Frontal cortex (tissue), 4 donors: Measurements from ENCODE around the gene CCDC78. TPM values are rescaled to one million over a fixed set of nuclear protein-coding genes. Genes with fewer than 3 reads are reported as not detected.
A peak's percentile ranks its signal among the peaks of the same experiment; 100 is the strongest.

Source experiments
- DNase-seq, 2 donors: peaks; one replicate each; pipeline ENCODE4 v3.0.0; 2012; ENCODE audit warnings: low spot score in 2 of 2
- FAIRE-seq: peaks from 2 replicates; lab custom pipeline; 2012; peaks lifted over from hg19 to GRCh38; lab: Jason Lieb, UNC
- total RNA-seq: library from RNA; depleted of rRNA; stranded (reverse); fragments of >200 nt; gene quantifications from one replicate; pipeline ENCODE4 v1.2.3, GENCODE V29; 2014
- donor health status: control.
- donor health status: control.
- donor health status: control.

Gene CCDC78
- total RNA-seq = 4.5 TPM

DNA sequence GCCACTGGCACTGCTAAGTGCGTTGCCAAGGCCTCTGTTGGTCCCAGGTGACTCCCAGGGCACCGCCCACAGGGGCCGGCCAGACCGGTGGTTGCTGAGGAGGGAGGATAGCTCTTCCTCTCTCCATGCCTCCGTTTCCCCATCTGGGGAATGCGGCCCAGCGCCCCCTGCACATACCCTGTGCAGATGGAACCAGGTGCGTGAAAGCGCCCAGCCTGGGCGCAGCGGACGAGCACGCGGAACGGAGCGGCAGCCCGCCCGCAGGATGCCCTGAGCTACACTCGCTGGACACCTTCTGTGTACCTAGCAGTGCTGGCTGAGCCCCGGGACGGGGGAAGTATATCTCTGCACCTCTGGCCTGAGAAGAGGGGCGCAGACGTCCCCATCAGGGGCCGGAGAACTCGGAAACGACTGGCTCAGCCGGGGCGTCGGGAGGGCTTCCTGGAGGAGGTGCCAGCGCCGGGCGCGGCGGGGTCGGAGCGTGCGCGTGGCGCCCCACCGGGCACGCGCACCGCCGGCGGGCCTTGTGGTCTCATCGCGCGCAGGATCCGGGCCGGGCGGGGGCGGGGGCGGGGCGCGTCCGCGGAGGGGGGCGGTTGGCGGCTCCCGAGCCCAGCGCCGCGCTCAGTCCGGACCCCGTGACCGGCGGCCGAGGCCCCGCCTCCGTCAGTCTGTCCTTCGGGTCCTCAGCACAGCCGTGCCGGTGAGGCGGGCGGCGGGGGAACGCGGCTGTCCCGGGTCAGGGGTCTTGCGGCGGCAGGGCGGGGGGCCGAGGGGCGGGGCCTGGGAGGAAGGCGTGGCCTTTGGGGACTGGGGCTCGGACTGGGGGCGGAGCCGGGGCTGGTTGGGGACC lies at the start of gene CCDC78, which contains the start of gene HAGHL:
CCDC78 (minus strand) TSS at position 6 of the 853 bp plus-strand sequence. CDS start 76 bp downstream, outside the sequence.
HAGHL (plus strand) TSS at position 669 of the 853 bp plus-strand sequence. CDS start 404 bp downstream, outside the sequence.
- peak; percentile 79 to 87 for DNase-seq
- FAIRE-seq = no peak

DNA sequence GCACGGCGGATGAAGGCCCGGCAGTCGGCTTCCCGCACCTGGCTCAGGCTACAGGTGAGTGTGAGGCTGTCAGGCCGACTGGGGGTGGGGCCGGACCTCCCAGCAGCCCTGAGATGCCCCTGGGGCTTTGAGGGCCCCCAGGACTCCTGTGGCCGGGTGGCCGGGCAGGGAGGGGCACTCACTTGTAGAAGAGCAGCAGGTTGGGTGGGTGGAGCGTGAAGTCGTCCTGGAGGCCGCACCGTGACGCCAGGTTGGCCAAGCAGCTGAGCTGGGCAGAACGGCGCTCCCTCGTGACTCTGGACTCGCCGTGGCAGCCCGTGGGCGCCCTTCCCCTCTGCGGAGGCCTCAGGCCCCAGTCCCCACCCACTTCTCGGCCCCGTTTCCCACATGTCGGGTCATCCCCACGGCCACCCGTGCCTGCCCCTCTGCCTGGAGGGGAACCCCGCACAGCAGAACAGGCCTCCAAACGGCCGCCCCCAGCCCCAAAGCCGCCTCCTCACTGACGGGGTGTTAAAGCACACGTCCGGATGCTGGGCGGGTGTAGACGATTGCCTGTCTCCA lies 49.1 kb upstream of the CCDC78 start:
- no peak for DNase-seq
- no peak for FAIRE-seq

DNA sequence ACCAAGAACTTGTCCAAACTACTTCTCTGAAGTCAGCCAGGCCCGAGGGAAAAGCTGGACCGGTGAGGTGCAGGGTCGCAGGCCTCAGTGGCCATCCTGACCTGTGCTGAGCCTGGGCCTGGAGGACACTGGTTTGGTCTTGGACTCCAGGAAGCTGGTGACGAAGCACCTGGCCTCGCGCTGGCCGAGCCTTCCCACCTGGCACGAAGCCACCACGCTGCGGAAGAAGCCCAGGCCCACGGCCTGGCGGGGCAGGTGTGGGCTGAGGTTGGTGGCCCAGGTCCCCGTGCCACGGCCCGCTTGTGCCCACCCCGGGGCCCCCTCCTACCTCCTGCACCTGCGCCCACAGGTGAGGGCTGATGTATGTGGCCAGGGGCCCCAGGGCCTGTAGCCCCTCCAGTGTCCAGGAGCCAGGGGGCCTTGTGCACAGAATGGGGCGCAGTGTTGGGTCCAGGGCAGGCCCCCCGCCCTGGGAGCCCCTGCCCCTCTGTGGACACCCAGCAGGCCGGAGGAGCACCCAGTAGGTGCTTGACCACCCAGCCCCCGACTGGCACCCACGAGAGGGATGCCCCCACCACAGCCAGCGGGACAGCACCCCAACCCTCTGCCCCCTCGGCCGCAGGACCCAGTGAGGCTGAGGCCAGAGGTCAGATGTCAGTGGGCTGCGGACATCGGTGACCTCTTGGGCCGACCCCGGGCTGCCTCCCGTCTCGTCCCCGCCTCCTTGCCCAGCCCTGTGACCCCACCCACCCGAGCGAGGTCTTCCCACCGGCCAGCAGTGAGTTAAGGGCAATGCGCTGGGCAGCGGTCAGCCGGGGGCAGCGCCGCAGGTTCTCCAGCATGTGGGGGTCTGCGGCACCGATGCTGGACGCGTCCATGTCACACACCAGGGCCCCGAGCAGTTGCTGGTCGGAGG lies 48.1 kb upstream of the CCDC78 start:
- FAIRE-seq = no peak
- DNase-seq = no peak

DNA sequence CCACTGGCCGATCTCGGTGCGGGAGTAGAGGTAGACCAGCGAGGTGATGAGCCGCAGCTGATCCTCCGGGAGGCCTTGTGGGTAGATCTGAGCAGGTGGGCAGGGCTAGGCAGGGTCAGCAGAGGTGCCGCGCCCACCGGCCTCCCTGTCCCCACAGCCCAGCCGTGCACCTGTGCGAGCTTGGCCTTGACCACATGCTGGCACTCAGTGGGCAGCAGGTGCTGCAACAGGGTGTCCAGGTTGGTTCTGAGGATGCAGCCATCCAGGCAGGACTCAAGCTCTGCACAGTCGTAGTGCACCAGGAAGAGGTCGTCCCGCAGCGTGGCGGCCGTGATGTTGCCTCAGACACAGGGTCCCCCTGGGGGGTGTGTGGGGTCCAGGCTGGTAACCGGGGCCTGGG lies 46.7 kb upstream of the CCDC78 start:
- FAIRE-seq = no peak
- DNase-seq = no peak

DNA sequence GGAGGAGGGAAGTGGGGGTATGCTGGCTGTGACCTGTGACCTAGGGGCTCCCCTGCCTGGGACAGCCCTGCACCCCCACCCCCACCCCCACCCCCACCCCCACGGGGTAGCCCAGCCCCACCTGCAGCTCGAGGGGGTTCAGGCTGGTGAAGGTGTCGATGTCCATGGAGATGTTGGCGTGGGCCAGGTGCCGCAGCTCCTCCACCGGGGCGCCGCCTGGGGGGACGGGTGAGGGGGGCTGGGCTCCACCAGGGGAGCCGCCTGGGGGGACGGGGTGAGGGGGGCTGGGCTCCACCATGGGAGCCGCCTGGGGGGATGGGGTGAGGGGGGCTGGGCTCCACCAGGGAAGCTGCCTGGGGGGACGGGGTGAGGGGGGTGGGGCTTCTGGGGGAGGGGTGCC lies 44.2 kb upstream of the CCDC78 start:
- DNase-seq (no peak), FAIRE-seq (no peak)

DNA sequence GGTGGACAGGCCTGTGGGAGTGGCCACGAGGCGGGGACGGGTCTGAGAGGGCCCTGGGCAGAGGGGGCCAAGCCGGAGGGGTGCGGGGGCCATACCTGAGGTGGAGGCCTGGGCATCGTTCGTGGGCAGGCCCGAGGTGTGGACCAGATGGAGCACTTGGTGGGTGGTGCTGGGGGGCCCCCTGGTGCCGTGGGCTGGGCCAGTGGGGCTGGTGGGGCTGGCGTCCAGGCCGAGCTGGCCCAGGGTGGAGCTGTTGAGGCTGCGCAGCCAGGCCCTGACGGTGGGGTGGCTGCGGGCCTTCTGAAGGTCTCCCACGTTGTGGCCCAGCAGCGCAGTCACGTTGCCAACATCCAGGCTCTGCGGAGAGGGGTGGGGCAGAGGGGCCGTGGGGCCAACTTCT lies 43.7 kb upstream of the CCDC78 start:
- FAIRE-seq (no peak), DNase-seq (no peak)

DNA sequence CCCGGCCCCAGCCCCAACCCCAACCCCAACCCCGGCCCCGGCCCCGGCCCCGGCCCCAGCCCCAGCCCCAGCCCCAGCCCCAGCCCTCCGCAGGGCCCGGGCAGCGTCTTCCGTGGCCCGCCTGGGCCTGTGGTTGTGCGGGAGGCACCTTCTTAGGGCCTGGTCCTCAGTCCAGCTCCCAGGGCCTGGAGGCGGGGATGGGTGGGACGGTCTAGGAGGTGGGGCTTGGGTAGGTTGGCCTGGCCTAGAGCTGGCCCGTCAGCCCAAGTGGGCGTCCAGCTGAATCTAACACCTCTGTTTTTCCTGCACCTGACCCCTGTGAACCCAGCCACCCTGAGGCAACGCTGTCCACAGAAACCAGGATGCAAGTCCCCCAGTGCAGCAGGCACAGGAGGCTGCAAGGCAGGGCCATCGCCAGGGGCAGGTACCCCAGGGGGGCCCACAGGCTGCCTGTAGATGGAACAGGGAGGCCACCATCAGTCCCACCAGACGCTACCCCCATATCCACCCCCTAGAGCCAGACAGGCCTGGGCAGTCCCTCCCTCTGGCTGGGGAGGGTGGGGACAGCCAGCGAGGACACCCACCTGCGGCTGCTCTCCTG lies 43.0 kb upstream of the CCDC78 start:
- DNase-seq = no peak
- FAIRE-seq = no peak

DNA sequence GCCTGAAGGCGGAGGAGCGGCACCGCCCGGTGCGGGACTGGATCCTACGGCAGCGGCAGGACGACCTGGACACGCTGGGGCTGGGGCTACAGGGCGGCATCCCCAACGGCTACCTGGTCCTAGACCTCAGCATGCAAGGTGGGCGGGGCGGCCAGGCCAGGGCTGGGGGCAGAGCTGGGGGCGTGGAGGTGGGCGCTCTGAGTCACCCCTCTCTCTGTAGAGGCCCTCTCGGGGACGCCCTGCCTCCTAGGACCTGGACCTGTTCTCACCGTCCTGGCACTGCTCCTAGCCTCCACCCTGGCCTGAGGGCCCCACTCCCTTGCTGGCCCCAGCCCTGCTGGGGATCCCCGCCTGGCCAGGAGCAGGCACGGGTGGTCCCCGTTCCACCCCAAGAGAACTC lies 42.2 kb upstream of the CCDC78 start:
- DNase-seq = no peak
- no peak for FAIRE-seq

DNA sequence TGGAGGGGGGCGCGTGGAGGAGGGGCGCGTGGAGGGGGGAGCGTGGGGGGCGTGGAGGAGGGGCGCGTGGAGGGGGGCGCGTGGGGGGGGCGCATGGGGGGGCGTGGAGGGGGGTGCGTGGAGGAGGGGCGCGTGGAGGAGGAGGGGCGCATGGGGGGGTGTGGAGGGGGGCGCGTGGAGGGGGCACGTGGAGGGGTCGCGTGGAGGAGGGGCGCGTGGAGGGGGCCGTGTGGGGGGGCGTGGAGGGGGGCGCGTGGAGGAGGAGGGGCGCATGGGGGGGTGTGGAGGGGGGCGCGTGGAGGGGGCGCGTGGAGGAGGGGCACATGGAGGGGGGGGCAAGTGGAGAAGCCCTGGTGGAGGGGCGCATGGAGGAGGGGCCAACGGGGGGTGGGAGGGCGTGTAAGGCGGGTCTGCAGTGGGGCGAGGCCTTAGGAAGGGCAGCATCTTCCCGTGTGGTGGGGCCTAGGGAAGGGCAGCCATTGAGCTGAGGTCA lies 41.5 kb upstream of the CCDC78 start:
- no peak for DNase-seq
- FAIRE-seq = no peak

DNA sequence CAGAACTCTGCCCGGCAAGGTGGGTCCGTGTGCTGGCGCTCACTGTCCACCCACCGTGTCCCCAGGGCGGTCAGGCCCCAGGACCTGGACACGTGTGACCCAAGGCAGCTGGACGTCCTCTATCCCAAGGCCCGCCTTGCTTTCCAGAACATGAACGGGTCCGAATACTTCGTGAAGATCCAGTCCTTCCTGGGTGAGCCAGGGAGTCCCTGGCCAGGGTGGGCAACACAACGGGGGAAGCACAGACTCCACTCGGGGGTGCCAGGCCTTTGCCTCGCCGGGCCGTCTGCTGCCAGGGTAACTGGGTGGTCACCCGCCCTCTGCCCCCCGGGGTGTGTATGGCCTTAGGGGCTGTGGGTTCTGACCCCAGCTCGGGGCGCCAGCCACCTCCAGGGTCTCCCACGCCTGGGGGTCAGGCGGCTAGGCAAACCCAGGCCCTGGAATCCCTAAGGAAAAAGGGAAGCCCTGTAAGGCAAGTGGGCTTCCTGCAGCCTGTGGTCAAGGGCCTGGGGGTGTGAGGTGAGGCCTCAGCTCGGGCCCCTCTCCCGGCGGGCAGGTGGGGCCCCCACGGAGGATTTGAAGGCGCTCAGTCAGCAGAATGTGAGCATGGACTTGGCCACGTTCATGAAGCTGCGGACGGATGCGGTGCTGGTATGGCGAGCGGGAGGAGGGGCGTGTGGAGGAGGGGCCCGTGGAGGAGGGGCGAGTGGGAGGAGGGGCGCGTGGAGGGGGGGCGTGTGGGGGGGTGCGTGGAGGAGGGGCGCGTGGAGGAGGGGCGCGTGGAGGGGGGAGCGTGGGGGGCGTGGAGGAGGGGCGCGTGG lies 40.8 kb upstream of the CCDC78 start:
- no peak for DNase-seq
- no peak for FAIRE-seq

DNA sequence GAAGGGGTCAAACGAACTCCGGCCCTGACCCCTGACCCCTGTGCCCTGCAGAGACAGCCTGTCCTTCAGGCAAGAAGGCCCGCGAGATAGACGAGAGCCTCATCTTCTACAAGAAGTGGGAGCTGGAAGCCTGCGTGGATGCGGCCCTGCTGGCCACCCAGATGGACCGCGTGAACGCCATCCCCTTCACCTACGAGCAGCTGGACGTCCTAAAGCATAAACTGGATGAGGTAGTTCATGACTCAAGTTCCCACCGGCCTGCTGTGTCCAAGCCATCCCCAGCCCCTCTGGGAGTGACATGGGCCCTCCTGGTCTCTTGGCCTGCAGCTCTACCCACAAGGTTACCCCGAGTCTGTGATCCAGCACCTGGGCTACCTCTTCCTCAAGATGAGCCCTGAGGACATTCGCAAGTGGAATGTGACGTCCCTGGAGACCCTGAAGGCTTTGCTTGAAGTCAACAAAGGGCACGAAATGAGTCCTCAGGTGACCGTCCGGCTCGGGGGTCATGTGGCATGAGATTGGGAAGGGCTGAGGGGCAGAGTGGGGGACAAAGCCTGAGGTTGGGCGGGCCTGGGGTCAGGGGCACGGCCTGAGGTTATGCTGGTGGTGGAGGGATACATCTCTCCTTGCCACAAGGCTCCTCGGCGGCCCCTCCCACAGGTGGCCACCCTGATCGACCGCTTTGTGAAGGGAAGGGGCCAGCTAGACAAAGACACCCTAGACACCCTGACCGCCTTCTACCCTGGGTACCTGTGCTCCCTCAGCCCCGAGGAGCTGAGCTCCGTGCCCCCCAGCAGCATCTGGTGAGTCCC lies 40.0 kb upstream of the CCDC78 start:
- DNase-seq = no peak
- no peak for FAIRE-seq

DNA sequence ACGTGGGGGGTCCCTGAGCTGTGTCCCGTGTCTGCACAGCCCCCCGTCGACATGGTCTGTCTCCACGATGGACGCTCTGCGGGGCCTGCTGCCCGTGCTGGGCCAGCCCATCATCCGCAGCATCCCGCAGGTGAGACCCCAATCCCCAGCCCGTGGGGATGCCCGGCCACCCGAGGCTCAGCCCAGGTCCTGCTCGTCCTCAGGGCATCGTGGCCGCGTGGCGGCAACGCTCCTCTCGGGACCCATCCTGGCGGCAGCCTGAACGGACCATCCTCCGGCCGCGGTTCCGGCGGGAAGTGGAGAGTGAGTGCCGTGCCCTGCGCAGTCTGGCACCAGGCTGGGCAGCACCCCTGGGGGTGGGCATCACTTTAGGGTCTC lies 39.2 kb upstream of the CCDC78 start:
- DNase-seq = no peak
- no peak for FAIRE-seq

DNA sequence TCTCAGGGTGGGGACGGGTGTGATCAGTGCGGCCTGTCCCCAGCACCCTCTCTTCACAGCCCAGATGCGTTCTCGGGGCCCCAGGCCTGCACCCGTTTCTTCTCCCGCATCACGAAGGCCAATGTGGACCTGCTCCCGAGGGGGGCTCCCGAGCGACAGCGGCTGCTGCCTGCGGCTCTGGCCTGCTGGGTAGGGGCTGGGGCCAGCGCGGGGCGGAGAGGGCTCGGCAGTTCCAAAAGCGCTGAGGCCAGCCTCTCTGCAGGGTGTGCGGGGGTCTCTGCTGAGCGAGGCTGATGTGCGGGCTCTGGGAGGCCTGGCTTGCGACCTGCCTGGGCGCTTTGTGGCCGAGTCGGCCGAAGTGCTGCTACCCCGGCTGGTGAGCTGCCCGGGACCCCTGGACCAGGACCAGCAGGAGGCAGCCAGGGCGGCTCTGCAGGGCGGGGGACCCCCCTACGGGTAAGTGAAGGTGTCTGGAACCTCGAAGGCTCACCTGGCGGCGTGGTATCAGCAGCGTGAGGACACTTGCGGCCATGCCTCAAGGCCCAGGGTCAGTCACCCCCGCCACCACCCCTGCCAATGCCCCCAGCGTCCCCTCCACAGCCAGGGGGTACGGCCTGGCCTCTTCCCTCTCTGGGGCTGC lies 38.7 kb upstream of the CCDC78 start:
- FAIRE-seq (no peak), DNase-seq (no peak)

DNA sequence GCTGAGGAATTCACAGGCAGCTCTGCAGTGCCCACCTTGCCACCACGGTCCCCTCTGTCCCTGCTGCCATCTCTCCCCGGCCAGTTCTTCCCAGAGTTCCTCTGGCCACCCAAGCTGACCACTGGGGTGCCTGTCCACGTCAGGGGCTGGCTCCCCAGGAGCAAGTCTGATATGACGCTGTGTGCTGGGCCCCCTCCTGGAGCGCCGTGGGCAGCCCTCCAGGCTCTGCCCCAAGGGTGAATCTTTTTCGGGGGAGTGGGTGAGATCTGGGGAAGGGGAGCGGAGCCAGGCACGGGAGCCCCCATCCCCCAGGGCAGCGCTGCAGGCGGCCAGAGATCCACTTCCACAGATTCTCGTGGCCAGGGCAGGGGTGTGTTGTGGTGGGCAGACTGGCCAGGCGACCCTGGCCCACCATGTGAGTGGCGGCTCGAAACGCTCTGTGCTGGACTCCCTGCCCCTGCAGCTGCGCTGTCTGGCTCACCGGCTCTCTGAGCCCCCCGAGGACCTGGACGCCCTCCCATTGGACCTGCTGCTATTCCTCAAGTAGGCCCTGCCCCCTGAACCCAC lies 38.0 kb upstream of the CCDC78 start:
- DNase-seq = no peak
- FAIRE-seq = no peak

DNA sequence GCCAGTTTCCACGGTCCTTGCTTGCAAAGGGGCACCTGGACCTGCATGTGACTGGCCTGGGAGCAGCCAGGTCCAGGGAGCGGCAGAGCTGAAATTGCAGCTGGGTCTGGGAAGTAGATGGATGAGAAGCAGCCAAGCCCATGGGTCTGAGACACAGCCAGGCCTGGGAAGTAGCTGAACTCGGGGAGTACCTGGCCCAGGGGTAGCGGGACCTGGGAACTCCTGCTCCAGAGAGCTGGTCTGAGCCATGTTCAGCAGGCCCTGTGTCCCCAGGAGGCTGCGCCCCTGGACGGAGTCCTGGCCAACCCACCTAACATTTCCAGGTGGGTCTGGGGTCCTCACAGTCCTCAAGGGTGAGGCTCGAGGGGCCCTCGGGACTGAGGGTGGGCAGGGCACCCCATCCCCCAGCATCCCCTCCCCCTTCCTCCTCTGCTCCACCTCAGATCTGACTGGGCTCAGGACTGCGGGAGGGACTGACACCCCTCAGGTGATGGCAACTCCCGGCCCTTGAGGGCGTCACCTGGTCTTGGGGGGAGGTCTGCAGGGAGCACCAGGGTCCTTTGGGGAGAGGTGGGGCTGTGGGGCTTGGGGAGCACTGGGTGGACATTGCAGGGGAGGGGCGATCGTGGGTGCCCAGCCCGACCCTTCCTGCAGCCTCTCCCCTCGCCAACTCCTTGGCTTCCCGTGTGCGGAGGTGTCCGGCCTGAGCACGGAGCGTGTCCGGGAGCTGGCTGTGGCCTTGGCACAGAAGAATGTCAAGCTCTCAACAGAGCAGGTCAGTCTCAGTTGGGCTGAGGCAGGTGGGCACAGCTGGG lies 37.3 kb upstream of the CCDC78 start:
- DNase-seq (no peak), FAIRE-seq (no peak)

DNA sequence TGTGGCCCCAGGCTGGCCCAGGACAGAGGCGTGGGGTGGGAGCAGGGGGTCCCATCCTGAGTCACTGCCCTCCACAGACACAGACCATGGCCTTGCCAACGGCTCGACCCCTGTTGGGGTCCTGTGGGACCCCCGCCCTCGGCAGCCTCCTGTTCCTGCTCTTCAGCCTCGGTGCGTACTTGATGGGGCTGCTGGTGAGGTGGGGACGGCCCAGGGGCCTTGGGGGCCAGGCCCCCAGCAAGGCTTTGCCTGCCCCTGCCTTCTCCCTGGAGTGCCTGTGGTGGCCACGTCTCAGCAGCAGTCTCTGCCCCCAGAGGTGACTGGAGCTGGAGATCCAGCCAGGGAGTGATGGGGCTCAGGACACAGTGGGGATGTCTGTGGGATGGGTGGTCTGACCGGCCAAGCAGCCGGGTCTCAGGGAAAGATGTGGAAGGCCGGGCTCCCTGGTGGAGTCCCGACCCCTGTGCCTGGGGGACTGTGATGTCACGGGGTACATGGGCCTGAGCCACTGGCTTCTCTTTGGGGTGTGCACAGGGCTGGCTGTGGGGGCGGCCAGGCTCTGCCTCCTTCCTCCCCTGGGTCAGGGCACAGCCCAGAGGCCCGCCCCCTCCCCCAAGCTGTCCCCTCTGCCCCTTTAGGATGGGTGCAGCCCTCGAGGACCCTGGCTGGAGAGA lies 36.5 kb upstream of the CCDC78 start:
- FAIRE-seq (no peak), DNase-seq (no peak)
